Measurements from ENCODE around the gene MRPS6.

The MRPS6 gene

GRCh38 chr21:34176448-34176847, 103.1 kb downstream of the MRPS6 start:
- TF ChIP-seq CTCF (conservative IDR thresholded peaks at IDR 0.05; ENCODE audit: low read depth, low read length): no peak
- no peak overlapping the region for H2AFZ ChIP-seq (ENCODE audit: low read depth)
- no peaks in the 10 kb centered on the region for H4K20me1 ChIP-seq (ENCODE audit: insufficient read depth)
- H3K27ac ChIP-seq: no peak overlapping the region
- H3K4me1 ChIP-seq (ENCODE audit: low read depth, poor library complexity, severe bottlenecking): no peaks in the 10 kb centered on the region
- H3K79me2 ChIP-seq (ENCODE audit: insufficient read depth, low read depth): no peaks in the 10 kb centered on the region
- H3K27me3 ChIP-seq (ENCODE audit: insufficient read depth, low read depth): no peaks in the 10 kb centered on the region
- no peak overlapping the region for H3K4me3 ChIP-seq (IDR thresholded peaks at IDR 0.05; ENCODE audit: insufficient read depth, low read depth, low read length)
- H3K4me2 ChIP-seq: no peak overlapping the region
- no peaks in the 10 kb centered on the region for H3K36me3 ChIP-seq (ENCODE audit: insufficient read depth)
- H3K9ac ChIP-seq: no peak overlapping the region

GRCh38 chr21:34177919-34178567, 104.7 kb downstream of the MRPS6 start:
- TF ChIP-seq CTCF (conservative IDR thresholded peaks at IDR 0.05; ENCODE audit: low read depth, low read length): no peak
- H3K4me1 ChIP-seq (ENCODE audit: low read depth, poor library complexity, severe bottlenecking): no peaks in the 10 kb centered on the region

GRCh38 chr21:34179204-34179935, 106.0 kb downstream of the MRPS6 start:
- no peak overlapping the region for H3K4me2 ChIP-seq
- TF ChIP-seq CTCF (conservative IDR thresholded peaks at IDR 0.05; ENCODE audit: low read depth, low read length): no peak
- H3K9ac ChIP-seq: no peak overlapping the region
- no peaks in the 10 kb centered on the region for H4K20me1 ChIP-seq (ENCODE audit: insufficient read depth)
- no peaks in the 10 kb centered on the region for H3K36me3 ChIP-seq (ENCODE audit: insufficient read depth)
- no peak overlapping the region for H3K27ac ChIP-seq
- H3K79me2 ChIP-seq (ENCODE audit: insufficient read depth, low read depth): no peaks in the 10 kb centered on the region
- no peaks in the 10 kb centered on the region for H3K4me1 ChIP-seq (ENCODE audit: low read depth, poor library complexity, severe bottlenecking)
- no peak overlapping the region for H3K4me3 ChIP-seq (IDR thresholded peaks at IDR 0.05; ENCODE audit: insufficient read depth, low read depth, low read length)
- no peak overlapping the region for H2AFZ ChIP-seq (ENCODE audit: low read depth)
- no peaks in the 10 kb centered on the region for H3K27me3 ChIP-seq (ENCODE audit: insufficient read depth, low read depth)

More at GRCh38 chr21:34177919-34178567, 104.7 kb downstream of the MRPS6 start:
- Histone ChIP-seq H4K20me1 (ENCODE audit: insufficient read depth) (no peaks in the 10 kb centered on the region), H3K27ac (no peak overlapping the region), H3K36me3 (ENCODE audit: insufficient read depth) (no peaks in the 10 kb centered on the region), H3K4me3 (IDR thresholded peaks at IDR 0.05; ENCODE audit: insufficient read depth, low read depth, low read length) (no peak overlapping the region), H2AFZ (ENCODE audit: low read depth) (no peak overlapping the region), H3K9ac (no peak overlapping the region), H3K4me2 (no peak overlapping the region), H3K79me2 (ENCODE audit: insufficient read depth, low read depth) (no peaks in the 10 kb centered on the region), H3K27me3 (ENCODE audit: insufficient read depth, low read depth) (no peaks in the 10 kb centered on the region)

GRCh38 chr21:34180407-34180806, 107.0 kb downstream of the MRPS6 start:
- no peak overlapping the region for H2AFZ ChIP-seq (ENCODE audit: low read depth)
- no peak overlapping the region for H3K4me2 ChIP-seq
- no peak overlapping the region for H3K9ac ChIP-seq
- H3K4me1 ChIP-seq (ENCODE audit: low read depth, poor library complexity, severe bottlenecking): no peaks in the 10 kb centered on the region
- H4K20me1 ChIP-seq (ENCODE audit: insufficient read depth): no peaks in the 10 kb centered on the region
- H3K36me3 ChIP-seq (ENCODE audit: insufficient read depth): no peaks in the 10 kb centered on the region
- no peak for TF ChIP-seq CTCF (conservative IDR thresholded peaks at IDR 0.05; ENCODE audit: low read depth, low read length)
- no peaks in the 10 kb centered on the region for H3K79me2 ChIP-seq (ENCODE audit: insufficient read depth, low read depth)
- H3K4me3 ChIP-seq (IDR thresholded peaks at IDR 0.05; ENCODE audit: insufficient read depth, low read depth, low read length): no peak overlapping the region
- no peak overlapping the region for H3K27ac ChIP-seq
- no peaks in the 10 kb centered on the region for H3K27me3 ChIP-seq (ENCODE audit: insufficient read depth, low read depth)

Data from KMS-11 (cell line).